GM19099 (cell line): ENCODE data around the gene FOXJ1.

Experiments
- POLR2A ChIP-seq: IDR thresholded peaks from 3 replicates; pipeline ENCODE4 v1.6.1; 2011; ENCODE audit warnings: low read depth; ENCODE audit not compliant: insufficient read length; ENCODE audit errors: extremely low read depth

Gene FOXJ1

DNA sequence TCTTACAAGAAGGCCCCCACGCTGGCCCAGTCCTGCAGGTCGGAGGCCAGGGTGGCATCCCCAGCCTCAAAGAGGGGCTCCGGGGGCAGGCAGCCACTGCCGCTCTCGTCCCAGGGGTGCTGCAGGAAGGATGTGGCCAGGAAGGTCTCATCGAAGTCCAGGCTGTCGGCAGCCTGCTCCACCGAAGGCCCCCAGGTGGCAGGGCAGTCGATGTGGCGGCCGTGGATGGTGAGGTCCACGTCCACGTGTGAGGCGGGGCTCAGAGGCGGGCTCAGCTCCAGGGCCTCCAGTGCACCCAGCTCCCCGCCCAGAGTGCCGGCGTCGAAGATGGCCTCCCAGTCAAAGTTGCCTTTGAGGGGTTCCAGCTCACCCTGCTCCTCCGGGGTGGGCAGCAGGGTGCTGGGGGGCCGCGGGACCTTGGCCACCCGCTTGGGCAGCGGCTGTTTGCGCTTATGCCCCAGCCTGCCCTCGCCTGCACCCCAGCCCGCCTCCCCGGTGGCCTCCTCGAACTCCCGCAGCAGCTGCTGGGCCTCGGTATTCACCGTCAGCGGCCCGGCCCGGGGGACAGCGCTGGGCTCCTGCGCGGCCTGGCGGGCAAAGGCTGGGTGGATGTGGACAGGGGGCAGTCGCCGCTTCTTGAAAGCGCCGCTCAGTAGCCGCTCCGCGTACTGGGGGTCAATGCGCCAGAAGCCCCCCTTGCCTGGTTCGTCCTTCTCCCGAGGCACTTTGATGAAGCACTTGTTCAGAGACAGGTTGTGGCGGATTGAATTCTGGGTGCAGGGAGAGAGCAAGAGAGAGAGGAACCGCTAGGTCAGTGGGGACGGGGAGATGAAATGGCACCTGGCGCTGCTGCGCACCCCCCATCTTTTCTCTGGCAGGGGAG, 3.5 kb downstream of the FOXJ1 start:
- no peak for TF ChIP-seq POLR2A

DNA sequence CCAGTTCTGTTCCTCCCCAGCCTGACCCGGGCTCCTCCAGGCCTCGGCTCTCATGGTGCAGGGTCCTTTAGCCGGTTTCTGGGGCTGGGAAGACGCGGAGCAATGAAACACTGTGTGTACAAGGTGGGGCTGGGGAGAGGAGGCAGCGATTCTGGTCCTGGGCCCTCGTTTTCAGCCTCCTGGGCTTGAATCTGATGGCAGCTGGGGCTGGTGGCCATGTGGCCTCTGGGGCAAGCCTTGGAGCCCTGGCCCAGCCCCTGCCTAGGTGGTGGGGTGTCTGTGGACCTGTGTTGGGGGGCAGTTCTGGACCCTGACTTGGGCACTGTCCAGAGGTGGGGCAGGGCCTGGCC, 4.1 kb downstream of the FOXJ1 start:
- TF ChIP-seq POLR2A, result no peak

DNA sequence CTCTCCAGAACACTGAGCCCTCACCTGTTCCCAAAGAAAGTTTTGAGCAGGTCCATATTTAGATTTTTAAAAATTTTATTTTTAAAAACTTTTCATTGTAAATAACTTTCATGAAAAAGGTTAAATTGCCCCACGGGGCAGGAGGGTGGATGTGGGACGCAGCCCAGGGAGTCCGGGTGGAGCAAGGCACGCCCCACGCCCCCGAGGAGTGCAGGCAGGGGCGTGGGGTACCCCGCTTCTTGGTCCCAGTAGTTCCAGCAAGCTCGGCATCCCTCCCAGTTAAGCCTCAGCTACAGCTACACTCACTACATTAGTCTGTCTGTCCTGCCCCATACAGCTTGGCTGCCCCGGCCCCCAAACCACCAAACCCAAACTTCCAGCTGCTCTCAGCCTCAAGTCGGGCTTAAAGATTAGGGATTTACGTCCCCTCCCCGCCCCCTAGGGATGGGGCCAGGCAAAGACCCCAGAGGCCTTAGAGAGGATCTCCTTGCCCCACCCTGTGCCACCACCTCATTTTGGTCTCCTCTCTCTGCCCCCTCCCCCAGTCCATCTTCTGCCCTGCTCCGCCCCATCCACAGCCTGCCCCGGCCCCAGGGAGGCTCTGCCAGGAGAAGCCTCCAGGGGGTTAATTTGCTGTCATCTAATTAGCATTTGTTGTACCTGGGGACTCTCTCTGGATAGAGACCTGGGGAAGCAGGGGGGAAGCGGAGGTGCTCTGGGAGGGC, 4.6 kb downstream of the FOXJ1 start:
- no peak for TF ChIP-seq POLR2A

DNA sequence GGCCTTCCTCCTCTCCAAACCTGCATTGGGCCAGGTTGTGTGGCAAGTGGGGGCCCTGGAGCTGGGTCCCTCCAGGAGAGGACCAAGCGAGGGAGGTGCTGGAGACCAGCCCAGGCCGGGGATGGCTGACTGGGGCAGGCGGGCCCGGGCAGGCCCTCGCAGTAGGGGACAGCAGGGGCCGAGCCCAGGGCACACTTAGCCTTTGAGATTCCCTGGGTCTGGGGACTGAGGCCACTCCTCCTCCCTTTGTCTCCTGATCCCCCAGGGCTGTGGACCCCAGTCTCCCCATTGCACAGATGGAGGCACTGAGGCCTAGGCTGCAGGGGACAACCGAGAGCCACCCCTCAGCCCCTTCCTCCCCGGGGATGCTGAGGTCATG, 5.2 kb downstream of the FOXJ1 start:
- no peak for TF ChIP-seq POLR2A

DNA sequence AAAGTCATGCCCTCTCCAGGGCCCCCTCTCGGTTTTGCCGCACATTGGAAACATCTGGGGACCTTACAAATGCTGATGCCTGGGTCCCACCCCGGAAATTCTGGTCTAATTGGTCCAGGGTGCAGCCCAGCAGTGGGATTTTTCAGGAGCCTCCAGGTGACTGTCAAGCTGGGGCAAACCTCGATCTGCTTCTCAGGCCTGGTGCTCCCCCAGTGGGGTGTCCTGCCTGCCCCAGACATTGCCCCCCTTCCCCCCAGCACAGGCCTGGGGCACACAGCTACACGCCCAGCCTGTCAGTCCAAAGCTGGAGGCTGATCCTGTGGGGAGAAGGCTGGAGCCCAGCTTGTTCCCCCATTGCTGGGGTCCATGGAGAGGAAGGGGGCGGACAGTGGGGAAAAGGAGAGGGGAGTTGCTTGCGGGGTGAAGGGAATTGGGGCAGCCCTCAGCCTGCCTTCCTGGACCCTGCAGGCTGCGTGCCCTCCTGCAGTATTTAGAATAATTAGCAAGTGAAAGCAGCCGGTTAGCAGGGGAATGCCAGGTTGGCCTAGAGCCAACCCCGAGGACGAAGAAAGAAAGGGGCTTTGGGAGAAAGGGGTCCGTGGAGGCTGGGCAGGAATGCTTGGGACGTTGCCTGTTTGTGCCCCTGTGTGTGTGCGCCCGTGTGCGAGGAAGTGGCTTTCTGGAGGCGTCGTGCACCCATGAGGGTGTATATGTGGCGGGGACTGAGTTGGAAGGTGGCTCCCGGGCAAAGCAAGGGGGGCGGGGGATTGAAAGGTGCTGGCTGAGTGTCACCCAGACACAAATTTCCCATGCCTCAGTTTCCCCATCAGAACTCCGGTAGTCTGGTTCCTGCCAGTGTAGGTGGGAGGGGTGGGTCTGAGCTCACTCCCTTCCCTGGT, 5.9 kb downstream of the FOXJ1 start:
- TF ChIP-seq POLR2A, result no peak

DNA sequence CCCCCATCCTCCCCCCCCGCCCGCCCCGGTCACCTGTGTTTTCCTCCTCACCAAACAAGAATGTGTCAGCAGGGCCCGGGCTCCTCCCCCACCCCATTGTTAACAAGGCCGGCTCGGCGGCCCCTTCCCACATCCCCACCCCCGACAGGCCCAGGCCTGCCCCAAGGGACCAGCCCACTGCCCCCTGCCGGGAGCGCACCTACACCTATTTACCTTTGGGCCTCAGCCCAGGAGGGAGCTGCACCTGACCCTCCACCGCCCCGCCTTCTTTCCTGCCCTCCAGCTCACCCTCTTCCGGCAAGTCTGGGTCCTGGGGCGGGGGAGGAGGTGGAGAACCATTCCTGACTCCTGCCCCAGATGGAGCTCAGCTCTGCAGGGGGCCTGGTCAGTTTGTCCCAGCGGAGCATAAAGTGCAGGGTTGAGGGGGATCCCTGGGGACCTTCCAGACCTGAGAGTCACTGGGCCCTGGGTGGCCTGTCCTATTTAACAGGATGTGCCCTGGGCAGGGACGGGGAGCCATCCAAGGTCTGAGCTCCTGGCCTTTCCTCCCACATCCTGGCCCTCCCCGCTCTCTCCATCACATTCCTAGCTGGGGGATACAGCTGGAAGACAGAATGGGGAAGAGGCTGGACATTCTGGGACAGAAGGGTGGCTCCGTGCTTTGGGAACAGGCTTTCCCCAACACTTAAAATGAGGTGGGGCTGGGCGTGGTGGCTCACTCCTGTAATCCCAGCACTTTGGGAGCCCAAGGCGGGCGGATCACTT, 8.3 kb downstream of the FOXJ1 start:
- no peak for TF ChIP-seq POLR2A

DNA sequence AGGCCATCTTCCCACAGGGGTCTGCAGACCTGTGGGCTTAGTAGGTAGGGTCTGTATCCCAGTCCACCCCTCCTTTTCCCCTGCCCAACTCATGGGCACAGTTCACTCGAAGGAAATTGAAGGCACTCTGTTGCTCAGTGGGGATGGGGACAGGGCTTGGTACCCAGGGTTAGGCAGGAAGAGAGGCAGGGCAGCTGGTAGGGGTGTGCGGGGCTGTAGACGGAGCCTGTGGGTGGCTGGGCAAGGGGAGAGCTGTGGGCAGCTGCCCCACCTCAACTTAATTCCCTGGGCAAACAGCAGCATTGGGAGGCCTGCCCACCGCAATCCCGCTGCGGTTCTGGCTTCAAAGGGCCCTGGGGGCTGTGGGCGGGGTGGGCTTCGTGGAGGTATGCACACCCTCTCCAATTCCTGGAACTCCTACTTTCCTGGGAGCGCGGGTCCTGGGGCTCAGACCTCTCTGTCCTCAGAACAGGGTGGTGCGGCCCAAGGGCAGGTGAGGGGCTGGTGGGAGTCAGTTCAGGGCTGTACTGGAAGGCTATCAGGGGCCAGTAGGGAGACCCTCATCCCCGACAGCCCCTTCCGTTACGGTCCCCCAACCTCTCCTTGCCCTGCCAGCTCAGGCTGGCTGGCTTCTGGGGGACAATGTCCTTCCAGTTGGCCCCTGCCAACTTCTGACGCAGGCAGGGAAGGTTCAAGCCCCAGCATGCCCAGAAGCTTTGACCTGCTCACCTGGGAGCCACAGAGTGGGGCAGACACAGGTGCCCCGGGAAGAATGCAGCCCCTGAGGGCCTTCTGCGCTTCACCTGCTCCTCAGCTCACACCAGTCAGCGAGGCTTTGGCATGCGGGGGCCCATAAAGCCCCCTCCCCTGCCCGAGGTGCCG, 9.1 kb downstream of the FOXJ1 start:
- TF ChIP-seq POLR2A, result no peak

DNA sequence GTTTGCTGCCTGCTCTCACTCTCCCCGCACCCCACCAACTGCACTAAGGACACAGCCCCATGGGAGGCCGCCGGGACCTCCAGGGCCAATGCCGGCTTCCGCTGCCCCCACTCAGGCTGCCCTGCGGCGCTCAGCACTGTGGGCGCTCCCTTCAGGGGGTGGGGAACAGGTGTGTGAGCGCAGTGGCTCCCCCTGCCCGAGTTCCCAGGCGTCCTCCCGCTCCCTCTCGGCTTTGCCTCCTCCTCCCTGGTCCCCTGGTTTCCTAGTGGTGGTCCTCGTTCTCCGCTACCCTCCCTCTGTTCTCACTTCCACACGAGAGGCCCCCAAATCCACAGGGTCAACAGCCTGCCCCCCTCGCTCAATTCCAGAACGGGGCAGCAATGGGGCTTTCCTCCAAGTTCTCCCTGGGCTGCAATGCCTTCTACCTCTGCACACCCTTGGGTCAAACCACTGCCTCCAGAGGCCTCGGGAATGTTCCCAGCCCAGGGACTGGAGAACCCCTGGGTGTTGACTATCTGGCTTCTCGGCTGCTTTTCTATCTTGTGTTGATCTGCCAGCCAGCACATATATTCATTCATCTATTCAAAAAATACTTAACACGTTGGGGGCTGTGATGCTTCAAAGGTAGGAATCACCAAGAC, 9.9 kb downstream of the FOXJ1 start:
- TF ChIP-seq POLR2A, result no peak

DNA sequence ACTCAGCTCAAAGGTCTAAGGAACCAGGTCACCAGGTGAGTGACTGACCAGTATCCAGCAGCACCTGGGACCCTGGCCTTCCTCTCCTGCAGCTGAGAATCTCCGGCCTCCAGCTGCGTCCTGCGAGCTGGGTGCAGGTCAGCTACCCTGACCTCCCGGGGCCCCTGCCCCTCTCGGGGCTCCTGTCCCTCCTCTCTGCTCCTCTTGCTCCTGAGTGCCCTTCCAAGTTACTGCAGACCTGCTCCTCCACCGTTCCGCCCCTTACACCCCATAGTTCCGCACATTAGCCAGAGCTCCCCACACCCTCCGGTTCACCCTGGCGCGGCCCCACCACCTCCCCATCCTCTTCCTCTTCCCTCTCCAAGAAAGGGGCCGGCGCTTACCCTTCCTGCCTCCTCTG, 10.6 kb downstream of the FOXJ1 start:
- TF ChIP-seq POLR2A, result no peak

DNA sequence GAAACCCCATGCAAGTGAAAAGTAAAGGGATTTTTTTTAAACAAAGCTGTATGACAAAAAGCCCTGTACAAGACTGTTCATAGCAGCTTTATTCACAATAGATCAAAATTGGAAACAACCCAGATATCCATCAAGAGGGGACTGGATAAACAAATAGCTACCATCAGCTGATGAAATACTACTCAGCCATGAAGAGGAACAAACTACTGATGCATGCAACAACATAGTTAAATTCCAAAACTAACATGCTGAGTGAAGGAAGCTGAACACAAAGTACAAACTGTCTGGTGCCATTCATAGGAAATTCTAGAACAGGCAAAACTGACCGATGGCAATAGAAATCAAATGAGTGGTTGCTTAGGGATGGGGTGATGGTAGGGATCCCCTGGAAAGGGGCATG, 15.1 kb downstream of the FOXJ1 start:
- no peak for TF ChIP-seq POLR2A

DNA sequence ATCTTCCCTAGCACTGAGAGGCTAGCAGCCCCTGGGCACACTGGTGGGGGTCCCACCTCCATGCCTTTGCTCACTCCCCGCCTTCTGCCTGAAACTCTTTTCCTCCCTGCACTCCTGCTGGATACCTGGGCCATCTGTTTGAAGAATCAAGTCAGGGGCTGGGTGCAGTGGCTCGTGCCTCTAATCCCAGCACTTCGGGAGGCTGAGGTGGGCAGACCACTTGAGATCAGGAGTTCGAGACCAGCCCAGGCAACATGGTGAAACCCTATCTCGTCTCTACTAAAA, 15.7 kb downstream of the FOXJ1 start:
- TF ChIP-seq POLR2A, result no peak

DNA sequence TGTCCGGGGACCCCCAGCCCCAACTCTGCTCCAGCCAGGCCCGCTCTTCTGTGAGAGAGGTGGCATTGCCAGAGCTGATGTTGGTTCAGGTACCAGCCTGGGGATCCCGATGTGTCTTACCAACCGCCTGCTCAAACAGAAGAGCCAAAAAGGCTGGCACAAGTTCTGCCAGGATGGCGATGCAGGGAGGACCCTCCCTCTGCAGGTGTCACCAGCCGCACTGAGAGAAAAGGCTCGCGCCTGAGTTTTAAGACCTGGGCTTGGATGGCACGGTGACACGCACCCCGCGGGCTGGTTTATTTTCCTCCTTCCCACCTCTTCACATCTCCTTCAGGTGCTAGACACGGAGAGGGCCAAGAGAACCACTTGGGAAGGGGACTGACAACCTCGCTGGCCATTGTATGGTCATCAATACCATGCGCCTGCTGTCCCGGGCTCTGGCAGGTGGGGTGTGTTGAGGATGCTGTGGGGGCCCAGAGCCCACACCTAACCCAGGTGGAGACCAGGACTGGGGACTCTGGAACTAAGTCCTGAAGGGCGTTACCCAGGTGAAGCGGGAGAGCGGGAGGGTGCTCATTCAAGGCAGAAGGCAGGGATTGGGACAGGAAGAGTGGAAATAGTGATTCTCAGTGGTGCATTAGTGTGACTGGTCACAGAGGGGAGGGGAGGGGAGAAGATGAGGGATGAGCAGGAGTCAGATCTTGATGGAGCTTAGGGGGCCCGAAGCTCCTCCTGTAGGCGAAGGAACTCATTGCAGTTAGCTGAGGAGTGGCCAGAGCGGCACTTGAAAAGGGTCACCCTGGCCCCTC, 16.3 kb downstream of the FOXJ1 start:
- TF ChIP-seq POLR2A, result no peak

DNA sequence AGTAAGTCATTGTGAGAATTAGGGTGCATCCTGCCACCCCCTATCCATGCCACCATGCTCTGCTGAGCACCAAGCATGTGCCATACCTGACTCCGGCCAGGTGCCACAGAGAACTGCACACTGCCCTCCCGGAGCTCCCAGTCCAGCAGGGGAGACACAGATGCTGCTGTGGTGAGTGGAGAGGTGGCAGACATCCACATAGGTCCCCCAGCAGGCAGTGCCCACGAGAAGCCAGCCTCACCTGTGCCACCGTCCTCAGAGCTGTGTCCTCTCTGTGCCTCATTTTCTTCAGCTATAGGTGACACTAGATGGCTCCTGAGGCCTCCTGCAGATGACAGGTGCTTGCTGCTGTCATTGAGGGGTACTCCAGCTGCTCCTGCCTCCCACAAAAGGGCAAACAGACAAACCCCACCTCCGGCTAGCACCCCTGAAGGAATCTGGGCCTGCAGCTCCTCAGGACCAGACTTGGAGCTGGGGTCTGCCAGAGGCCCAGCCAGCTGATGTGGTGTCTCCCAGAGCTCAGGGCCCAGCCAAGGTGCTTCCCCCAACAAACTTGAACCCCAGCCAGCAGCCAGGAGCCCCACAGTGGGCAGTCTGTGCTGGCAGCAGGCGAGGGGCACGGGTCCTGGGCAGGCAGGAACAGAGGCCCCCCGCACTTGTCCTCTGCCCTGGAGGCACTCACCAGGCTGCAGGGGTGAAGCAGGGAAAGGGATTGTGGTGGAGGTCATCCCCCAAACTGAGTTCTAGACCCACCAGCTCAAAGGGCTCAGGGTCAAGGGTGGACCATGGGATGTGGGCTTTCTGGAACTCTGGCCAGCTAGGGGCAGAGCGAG, 17.1 kb downstream of the FOXJ1 start:
- TF ChIP-seq POLR2A, result no peak

DNA sequence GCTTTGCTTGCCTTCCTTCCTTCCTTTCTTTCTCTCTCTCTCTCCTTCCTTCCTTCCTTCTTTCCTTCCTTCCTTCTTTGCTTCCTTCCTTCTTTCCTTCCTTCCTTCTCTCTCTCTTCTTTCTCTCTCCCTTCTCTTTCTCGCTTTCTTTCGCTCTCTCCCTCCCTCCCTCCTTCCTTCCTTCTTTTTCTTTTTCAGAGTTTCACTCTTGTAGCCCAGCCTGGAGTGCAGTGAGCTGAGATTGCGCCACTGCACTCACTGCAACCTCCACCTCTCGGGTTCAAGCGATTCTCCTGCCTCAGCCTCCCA, 17.9 kb downstream of the FOXJ1 start:
- no peak for TF ChIP-seq POLR2A
